H1 (cell line): ENCODE results near the gene FOXO1. TPM values are rescaled to one million over a fixed set of nuclear protein-coding genes. Genes with fewer than 3 reads are reported as not detected.

ENCODE experiments used
- POLR2AphosphoS5 ChIP-seq: IDR thresholded peaks from 2 replicates; pipeline ENCODE4 v1.6.1; 2011; ENCODE audit warnings: low read depth, low read length
- polyA plus RNA-seq, 7 experiments: library from polyadenylated mRNA; depleted of rRNA in 3 of 7; stranded (reverse) in 5 of 7; unstranded in 2 of 7; fragments of >200 nt in 5 of 7; fragments of 200-250 nt in 2 of 7; gene quantifications; 1 replicate in 5 of 7; 2 replicates in 1 of 7; 4 replicates in 1 of 7; pipeline versions ENCODE4 v1.2.1 to v1.2.3, GENCODE V29; 2011 to 2013; ENCODE audit warnings: missing spikeins in 2 of 7, mixed read lengths in 2 of 7
- total RNA-seq: library from RNA; stranded (reverse); fragmentation: NEBNext Ultra II Directional; extraction: Animal tissue kit (Norgen Biotek cat#: 25700); gene quantifications from 2 replicates; pipeline ENCODE4 v1.2.1, GENCODE V29; 2021

FOXO1 gene
- total and polyA plus RNA-seq, 2 of the 8 experiments (the other 6 are each of a cell fraction or from before 2014, with no cell fraction given) = 35.3 to 56.9 TPM

DNA sequence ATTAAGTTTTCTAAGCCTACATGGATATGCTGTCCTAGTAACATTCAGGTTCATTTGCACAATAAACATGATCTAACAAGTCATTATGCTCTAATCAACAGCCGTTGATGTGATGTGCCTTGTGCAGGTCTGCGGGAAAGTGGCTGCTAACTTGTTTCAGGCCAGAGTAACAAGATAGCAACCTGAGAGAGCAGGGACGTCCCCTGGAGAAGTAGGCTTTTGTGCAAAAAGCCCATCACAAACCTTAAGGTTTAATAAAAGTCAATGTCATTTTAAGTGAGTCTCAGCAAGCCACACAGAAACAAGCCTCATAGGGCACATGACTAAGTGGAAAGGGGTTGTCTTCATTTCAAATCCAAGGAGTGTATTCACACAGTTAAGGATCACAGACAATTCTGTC, 17.6 kb downstream of the FOXO1 start (continued):
- TF ChIP-seq POLR2AphosphoS5 = no peak
- TF ChIP-seq, all 59 proteins: peak for 0
